GM12878 (cell line): ENCODE data around the gene RNF166.

Experiments used
- CREM ChIP-seq: IDR thresholded peaks from 2 replicates; pipeline ENCODE4 v1.6.1; 2014; ENCODE audit warnings: antibody characterized with exemption, low read depth
- EP300 ChIP-seq, 2 experiments: fragments of 150-350 bp in 1 of 2; IDR thresholded peaks; 2 replicates each; pipeline ENCODE4 v1.6.1; 2011 to 2012; ENCODE audit warnings: low read depth in 2 of 2, low read length in 2 of 2, borderline replicate concordance in 1 of 2, improper control_type of control experiment in 1 of 2, inconsistent platforms in 1 of 2; ENCODE audit not compliant: control insufficient read depth in 1 of 2
- POLR2AphosphoS5 ChIP-seq: IDR thresholded peaks from 2 replicates; pipeline ENCODE4 v1.6.1; 2011; ENCODE audit warnings: mild to moderate bottlenecking, low read length, inconsistent platforms
- RAD21 ChIP-seq: IDR thresholded peaks from 2 replicates; pipeline ENCODE4 v1.6.1; 2011; ENCODE audit warnings: mild to moderate bottlenecking, low read depth, low read length, moderate library complexity; ENCODE audit not compliant: insufficient read depth
- RCOR1 ChIP-seq: conservative IDR thresholded peaks from 2 replicates; pipeline ENCODE4 v1.6.1; 2012; ENCODE audit warnings: low read depth, low read length, improper control_type of control experiment
- SMAD5 ChIP-seq: IDR thresholded peaks from 2 replicates; pipeline ENCODE4 v1.6.1; 2016; ENCODE audit warnings: antibody characterized with exemption, low read depth
- TF ChIP-seq, protein P1 (sequence below), 3 experiments: IDR thresholded peaks in 2 of 3; conservative IDR thresholded peaks in 1 of 3; 2 replicates each; pipeline ENCODE4 v1.5.1; 2011; ENCODE audit warnings: low read depth in 3 of 3, low read length in 3 of 3, mild to moderate bottlenecking in 3 of 3, control low read depth in 2 of 3, moderate library complexity in 2 of 3, inconsistent platforms in 1 of 3, mixed read lengths in 1 of 3; ENCODE audit not compliant: control insufficient read depth in 2 of 3, insufficient read depth in 1 of 3; ENCODE audit errors: extremely low read depth in 1 of 3

DNA sequence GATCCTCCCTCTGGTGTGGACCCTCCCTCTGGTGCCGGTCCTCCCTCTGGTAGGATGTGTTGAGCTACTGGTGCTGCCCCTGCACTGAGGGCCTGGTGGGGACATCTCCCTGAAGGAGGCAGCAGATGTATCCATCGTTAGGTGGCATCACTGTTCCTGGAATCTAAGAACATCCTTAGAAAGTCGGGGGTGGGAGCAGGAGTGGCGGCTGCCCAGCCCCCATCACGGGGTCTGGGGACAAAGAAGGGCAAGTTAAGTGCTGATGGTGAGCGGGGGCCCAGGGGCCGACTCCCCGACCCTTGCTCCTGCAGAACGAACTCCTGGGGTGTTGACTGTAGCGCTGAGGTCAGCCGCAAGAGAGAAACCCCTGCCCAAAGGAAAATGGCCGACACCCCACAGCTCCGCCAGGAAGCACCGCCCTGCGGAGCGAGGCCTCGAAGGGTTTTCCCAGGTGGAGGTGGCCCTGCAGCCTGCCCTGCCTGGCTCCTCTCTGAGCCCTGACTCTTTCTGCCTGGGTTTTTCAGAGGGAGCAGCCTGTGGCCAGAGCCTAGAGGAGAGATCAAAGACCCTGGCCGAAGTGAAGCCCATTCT is 5.6 kb upstream of the RNF166 start:
- TF ChIP-seq, protein P1, sequence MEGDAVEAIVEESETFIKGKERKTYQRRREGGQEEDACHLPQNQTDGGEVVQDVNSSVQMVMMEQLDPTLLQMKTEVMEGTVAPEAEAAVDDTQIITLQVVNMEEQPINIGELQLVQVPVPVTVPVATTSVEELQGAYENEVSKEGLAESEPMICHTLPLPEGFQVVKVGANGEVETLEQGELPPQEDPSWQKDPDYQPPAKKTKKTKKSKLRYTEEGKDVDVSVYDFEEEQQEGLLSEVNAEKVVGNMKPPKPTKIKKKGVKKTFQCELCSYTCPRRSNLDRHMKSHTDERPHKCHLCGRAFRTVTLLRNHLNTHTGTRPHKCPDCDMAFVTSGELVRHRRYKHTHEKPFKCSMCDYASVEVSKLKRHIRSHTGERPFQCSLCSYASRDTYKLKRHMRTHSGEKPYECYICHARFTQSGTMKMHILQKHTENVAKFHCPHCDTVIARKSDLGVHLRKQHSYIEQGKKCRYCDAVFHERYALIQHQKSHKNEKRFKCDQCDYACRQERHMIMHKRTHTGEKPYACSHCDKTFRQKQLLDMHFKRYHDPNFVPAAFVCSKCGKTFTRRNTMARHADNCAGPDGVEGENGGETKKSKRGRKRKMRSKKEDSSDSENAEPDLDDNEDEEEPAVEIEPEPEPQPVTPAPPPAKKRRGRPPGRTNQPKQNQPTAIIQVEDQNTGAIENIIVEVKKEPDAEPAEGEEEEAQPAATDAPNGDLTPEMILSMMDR (IDR thresholded peaks at IDR 0.05 in 2 of 3, conservative IDR thresholded peaks at IDR 0.05 in 1 of 3; ENCODE audit: control insufficient read depth in 2 of 3, extremely low read depth in 1 of 3, insufficient read depth in 1 of 3, low read depth in 3 of 3, low read length in 3 of 3): no peak
- TF ChIP-seq SMAD5 (no peak), EP300 (IDR thresholded peaks at IDR 0.05; ENCODE audit: borderline replicate concordance in 1 of 2, control insufficient read depth in 1 of 2, low read depth in 2 of 2, low read length in 2 of 2) (no peak), RCOR1 (no peak), CREM (no peak), RAD21 (no peak), POLR2AphosphoS5 (no peak)
